Common myeloid progenitor, CD34-positive (primary cell): ENCODE results near the gene RWDD2A.
A peak's percentile ranks its signal among the peaks of the same experiment; 100 is the strongest.

Experiments used
- CTCF ChIA-PET: fragments of 350-600 bp; sonication (Branson Sonifier 250); formaldehyde crosslinking; loops from one replicate; lab custom pipeline; 2021; ENCODE audit warnings: antibody characterized with exemption; lab: Charles Lee
- POLR2A ChIA-PET: fragments of 350-600 bp; sonication (Branson Sonifier 250); formaldehyde crosslinking; loops from one replicate; lab custom pipeline; 2021; ENCODE audit warnings: antibody characterized with exemption; lab: Charles Lee
- DNase-seq, 3 donors: peaks; one replicate each; pipeline versions ENCODE4 v3.0.0 to v3.0.0-alpha.2; 2013
- H3K27ac ChIP-seq, 2 experiments: 1 replicate in 1 of 2; 2 replicates in 1 of 2; pipeline ENCODE4 v1.7.0; 2013; ENCODE audit warnings: inconsistent platforms in 2 of 2, low read length in 2 of 2, mild to moderate bottlenecking in 2 of 2, low read depth in 1 of 2, moderate library complexity in 1 of 2; ENCODE audit not compliant: severe bottlenecking in 2 of 2, insufficient read depth in 1 of 2, poor library complexity in 1 of 2
- H3K27me3 ChIP-seq, 5 experiments: replicated peaks in 2 of 5; 1 replicate in 3 of 5; 2 replicates in 2 of 5; pipeline versions ENCODE4 v1.6.1 to v1.7.0; 2013; ENCODE audit warnings: low read length in 4 of 5, mild to moderate bottlenecking in 2 of 5, moderate library complexity in 2 of 5, inconsistent platforms in 1 of 5; ENCODE audit not compliant: insufficient read depth in 5 of 5, control insufficient read depth in 4 of 5
- H3K36me3 ChIP-seq, 4 experiments: 1 replicate in 2 of 4; 2 replicates in 2 of 4; pipeline versions ENCODE4 v1.6.1 to v1.7.0; 2013; ENCODE audit warnings: low read length in 3 of 4, control low read depth in 1 of 4, mild to moderate bottlenecking in 1 of 4; ENCODE audit not compliant: control insufficient read depth in 4 of 4, insufficient read depth in 4 of 4
- H3K4me1 ChIP-seq, 4 experiments: 1 replicate in 3 of 4; 2 replicates in 1 of 4; pipeline versions ENCODE4 v1.6.1 to v1.7.1; 2013; ENCODE audit warnings: low read length in 3 of 4, mild to moderate bottlenecking in 3 of 4, control low read depth in 1 of 4, inconsistent platforms in 1 of 4, moderate library complexity in 1 of 4; ENCODE audit not compliant: control insufficient read depth in 4 of 4, insufficient read depth in 4 of 4; ENCODE audit errors: control extremely low read depth in 1 of 4
- H3K4me3 ChIP-seq, 7 experiments: 1 replicate in 4 of 7; 2 replicates in 3 of 7; pipeline versions ENCODE4 v1.5.1 to v1.7.0; 2013; ENCODE audit warnings: mild to moderate bottlenecking in 7 of 7, low read length in 6 of 7, moderate library complexity in 6 of 7, inconsistent platforms in 2 of 7, low read depth in 2 of 7, control low read depth in 1 of 7; ENCODE audit not compliant: insufficient read depth in 4 of 7, control insufficient read depth in 1 of 7; ENCODE audit errors: extremely low read depth in 1 of 7
- H3K9me3 ChIP-seq, 5 experiments: 1 replicate in 4 of 5; 2 replicates in 1 of 5; pipeline versions ENCODE4 v1.6.1 to v1.7.1; 2013; ENCODE audit warnings: low read length in 4 of 5, mild to moderate bottlenecking in 2 of 5, inconsistent platforms in 1 of 5, low read depth in 1 of 5, moderate library complexity in 1 of 5; ENCODE audit not compliant: control insufficient read depth in 4 of 5, insufficient read depth in 2 of 5; ENCODE audit errors: control extremely low read depth in 1 of 5
- WGBS: methylation state at CpG from one replicate; pipeline ENCODE4 v1.1.5; 2013; ENCODE audit not compliant: insufficient coverage; 5-methylcytosine and 5-hydroxymethylcytosine counted together

The RWDD2A gene

DNA sequence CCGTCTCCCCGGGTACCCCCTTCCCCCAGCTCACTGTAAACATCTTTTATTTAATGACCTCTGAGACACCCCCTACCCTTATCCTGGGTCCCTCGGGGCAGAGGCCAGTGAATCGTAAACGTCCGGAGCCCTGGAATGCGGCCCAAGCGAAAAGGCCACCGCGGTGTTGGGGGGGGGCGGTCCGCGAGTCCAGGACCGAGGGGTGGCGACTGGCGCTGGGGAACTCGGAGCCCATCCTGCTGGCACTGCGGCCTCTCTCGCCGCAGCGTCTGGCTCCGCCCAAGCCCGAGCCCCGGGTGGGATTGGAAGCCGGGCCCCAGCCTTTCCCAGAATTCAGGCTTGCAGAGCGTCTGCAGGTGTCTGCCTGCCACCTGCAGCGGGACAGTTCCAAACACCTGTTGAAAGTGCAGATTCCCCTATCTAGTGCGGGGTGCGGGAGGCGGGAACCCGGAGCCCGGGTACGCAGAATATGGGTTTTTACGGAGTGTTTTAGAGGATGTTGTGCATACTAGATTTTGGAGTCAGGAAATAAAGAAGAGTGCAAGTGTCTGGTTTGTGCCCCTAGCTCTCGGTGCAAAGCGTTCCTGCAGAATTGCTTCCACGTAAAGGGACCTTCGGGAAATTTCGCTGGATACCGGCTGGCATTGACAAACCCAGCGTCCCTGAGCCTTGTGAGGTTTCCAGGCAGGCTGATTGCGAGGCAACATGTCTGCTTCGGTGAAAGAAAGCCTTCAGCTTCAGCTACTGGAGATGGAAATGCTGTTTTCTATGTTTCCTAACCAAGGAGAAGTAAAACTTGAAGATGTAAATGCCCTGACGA lies 800 bp downstream of the RWDD2A start:
- peaks cover 0 to 3% (median 0%) of the 10 kb centered on the region in 5 experiments for H3K27me3 ChIP-seq
- ChIA-PET POLR2A (interaction anchor here (0.6 kb wide), 1 partner anchor 14 kb away, joined by 3 read pairs; no protein-coding TSS in a partner anchor), CTCF (interaction anchor here (0.7 to 4.5 kb wide), 4 partner anchors 10 to 224 kb away, joined by 3 to 20 read pairs (median 4); partner anchors contain the start of genes DOP1A and UBE3D)
- 6% methylated on average over 43 of the region's 44 CpGs for WGBS
- peaks cover 0 to 6% (median 3%) of the 10 kb centered on the region in 4 experiments for H3K36me3 ChIP-seq
- peak overlapping the region; percentile 86 to 100 (median 92) for H3K4me3 ChIP-seq
- peak; percentile 2 to 15 (median 10) for DNase-seq
- H3K4me1 ChIP-seq = peaks cover 8 to 18% (median 11%) of the 10 kb centered on the region in 4 experiments
- H3K27ac ChIP-seq = no peak overlapping the region
- H3K9me3 ChIP-seq = no peaks in the 10 kb centered on the region

DNA sequence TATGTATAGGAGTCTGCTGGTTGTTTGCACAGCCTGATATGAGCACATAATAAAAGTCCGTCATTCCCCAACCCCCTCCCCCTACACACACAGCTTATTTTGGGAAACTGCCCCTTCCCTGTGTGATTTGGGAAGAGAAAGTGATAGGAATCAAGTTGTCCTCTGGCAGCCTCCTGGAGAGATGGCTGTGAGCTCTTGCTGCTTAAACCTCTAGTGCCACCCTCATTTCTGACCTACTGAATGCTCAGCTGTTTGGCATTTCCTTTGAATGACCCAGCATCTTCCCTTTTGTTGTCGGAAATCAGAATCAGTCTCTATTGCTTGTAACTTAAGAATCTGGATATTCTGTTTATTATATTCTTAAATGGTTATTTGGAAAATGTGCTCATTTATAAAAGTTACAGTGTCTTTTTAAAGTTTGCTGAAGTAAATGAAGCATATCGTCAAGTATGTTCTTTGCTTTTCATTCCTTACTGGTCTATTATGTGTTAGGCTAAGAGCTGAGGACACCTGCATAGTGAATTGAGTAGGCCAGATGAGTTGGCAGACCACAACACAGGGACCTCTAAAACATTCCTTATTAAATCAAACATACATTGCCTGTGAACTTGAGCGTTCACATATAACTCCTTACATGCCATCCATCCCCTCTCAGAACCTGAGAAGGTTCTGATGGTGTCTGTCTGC lies 5.5 kb downstream of the RWDD2A start:
- peaks cover 5 to 8% (median 7%) of the 10 kb centered on the region in 4 experiments for H3K4me1 ChIP-seq
- WGBS = 100% methylated on average over 2 of the region's 4 CpGs
- no peak overlapping the region for H3K27ac ChIP-seq
- ChIA-PET CTCF (interaction anchor here (1.0 to 2.0 kb wide), 4 partner anchors 16 to 131 kb away, joined by 3 to 8 read pairs (median 4); partner anchors contain the start of gene DOP1A), POLR2A (no interaction called here)
- no peak for DNase-seq
- no peak overlapping the region for H3K4me3 ChIP-seq
- H3K9me3 ChIP-seq = no peaks in the 10 kb centered on the region
- no peaks in the 10 kb centered on the region for H3K36me3 ChIP-seq
- H3K27me3 ChIP-seq = peaks cover 0 to 3% (median 0%) of the 10 kb centered on the region in 5 experiments

DNA sequence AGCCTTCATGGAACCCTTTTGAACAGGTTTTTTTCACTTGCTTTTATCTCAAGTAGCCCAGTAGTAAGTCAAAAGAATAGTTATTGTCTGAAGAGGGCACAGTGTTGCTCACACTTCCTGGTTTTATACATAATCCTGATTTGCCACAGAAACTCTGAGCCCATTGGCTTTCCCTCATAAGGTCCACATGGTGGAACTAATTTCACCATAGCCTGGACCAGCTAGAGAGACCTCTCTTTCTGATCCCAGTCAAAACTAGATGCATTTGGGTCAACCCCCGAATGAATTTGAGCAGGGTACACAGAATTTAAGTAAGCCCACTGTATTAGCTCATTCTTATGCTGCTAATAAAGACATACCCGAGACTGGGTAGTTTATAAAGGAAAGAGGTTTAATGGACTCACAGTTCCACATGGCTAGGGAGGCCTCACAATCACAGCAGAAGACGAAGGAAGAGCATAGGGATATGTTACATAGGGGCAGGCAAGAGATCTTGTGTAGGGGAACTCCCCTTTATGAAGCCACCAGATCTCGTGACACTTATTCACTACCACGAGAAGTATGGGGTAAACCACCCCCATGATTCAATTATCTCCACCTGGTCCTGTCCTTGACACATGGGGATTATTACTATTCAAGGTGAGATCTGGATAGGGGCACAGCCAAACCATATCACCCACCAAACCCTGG lies 6.2 kb downstream of the RWDD2A start:
- Histone ChIP-seq H3K9me3 (no peaks in the 10 kb centered on the region), H3K36me3 (no peaks in the 10 kb centered on the region), H3K4me3 (no peak overlapping the region), H3K27ac (no peak overlapping the region), H3K4me1 (peaks cover 0 to 2% (median 1%) of the 10 kb centered on the region in 4 experiments), H3K27me3 (peaks cover 0 to under 1% (median 0%) of the 10 kb centered on the region in 5 experiments)
- DNase-seq = no peak
- ChIA-PET CTCF (interaction anchor here (1.0 to 1.1 kb wide), 2 partner anchors 13 to 16 kb away, joined by 3 read pairs; no protein-coding TSS in a partner anchor), POLR2A (no interaction called here)
- WGBS = 100% methylated on average over 3 of the region's 5 CpGs

DNA sequence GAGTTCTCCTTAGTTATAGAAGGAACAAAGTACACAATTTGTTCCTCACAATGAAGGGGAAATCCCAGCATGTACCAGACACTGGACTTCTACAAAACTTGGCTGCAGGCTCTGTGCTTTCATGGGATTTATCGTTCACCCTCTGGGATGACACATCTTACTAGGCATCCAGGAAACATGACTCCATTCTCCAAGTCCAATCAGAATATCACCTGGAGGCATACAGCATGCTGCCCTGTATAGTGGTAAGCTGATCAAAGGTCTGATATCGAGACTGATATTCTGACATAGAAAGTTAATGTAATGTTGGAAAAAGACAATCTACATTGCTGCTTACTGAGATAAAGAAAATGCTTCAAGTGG lies 6.7 kb downstream of the RWDD2A start:
- Histone ChIP-seq H3K36me3 (no peaks in the 10 kb centered on the region), H3K27ac (no peak overlapping the region), H3K4me1 (no peaks in the 10 kb centered on the region), H3K4me3 (no peak overlapping the region), H3K9me3 (no peaks in the 10 kb centered on the region), H3K27me3 (no peaks in the 10 kb centered on the region)
- ChIA-PET CTCF (interaction anchor here (1.0 to 1.1 kb wide), 2 partner anchors 13 to 15 kb away, joined by 3 to 4 read pairs; no protein-coding TSS in a partner anchor), POLR2A (no interaction called here)
- no peak for DNase-seq
- no CpG with 5 or more reads among the region's 2 CpGs for WGBS

DNA sequence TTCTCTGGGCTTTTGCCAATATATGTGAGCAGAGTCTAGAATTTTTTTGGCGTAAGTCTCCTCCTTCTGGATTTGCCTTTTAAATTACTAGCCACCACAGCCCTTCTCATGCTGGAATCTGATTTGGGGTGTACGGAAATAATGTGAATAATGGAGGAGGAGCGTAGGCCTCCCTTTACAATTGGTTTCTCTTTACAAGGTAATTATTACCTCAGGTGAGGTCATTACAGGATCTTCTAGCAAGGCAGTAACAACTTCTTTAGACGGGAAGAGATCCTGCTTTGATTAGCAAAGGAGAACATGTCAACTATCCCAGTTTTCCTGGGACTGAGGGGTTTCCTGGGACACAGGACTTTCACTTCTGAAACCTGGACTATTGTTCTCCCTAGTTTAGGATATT lies 8.9 kb downstream of the RWDD2A start:
- H3K27ac ChIP-seq = no peak overlapping the region
- no peak for DNase-seq
- ChIA-PET POLR2A (no interaction called here), CTCF (interaction anchor here (1.4 kb wide), 1 partner anchor 9 kb away, joined by 3 read pairs; no protein-coding TSS in a partner anchor)
- H3K4me1 ChIP-seq = no peaks in the 10 kb centered on the region
- H3K9me3 ChIP-seq = no peaks in the 10 kb centered on the region
- WGBS = 90% methylated on average over 1 of the region's 4 CpGs
- no peak overlapping the region for H3K4me3 ChIP-seq
- H3K36me3 ChIP-seq = no peaks in the 10 kb centered on the region
- H3K27me3 ChIP-seq = no peaks in the 10 kb centered on the region

DNA sequence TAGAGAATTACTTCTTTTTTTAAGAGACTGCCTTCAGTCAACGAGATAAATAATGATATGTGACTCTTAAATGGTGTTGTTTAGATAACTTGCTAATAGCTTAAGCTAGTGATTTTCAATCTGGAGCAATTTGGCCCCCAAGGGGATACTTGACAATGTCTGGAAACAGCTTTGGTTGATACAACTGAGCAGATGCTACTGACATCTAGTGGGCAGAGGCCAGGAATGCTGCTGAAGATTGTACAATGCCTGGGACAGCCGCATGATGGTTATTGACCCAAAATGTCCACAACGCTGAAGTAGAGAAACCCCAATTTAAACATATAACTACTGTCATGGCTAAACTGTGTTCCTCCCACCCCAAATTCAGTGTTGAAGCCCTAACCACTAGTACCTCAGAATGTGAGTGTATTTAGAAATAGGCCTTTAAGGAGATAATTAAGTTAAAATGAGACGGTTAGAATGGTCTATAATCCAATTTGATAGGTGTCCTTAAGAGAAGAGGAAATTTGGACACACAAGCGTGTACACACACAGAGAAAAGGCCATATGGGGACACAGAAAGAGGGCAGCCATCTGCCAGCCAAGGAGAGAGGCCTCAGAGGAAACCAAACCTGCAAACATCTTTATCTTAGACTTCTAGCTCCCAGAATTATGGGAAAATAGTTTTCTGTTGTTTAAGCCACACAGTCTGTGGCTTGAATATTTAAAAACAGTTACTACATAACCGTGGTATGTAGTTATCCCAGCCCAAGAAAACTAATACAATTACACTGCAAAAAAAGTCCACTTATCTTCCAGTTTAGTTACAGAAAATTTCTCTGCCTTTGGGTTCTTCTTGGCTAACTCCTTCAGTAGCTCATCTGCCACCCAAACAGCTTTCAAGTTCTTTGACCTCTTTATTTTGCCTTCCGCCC lies 22.2 kb downstream of the RWDD2A start:
- Histone ChIP-seq H3K27ac (no peak overlapping the region), H3K36me3 (peaks cover 0 to 6% (median 0%) of the 10 kb centered on the region in 4 experiments), H3K4me1 (no peaks in the 10 kb centered on the region), H3K27me3 (peaks cover 0 to 2% (median 0%) of the 10 kb centered on the region in 5 experiments), H3K4me3 (no peak overlapping the region), H3K9me3 (no peaks in the 10 kb centered on the region)
- CTCF ChIA-PET = interaction anchor here (0.6 to 12.0 kb wide), 23 partner anchors 8 to 967 kb away, joined by 3 to 162 read pairs (median 3); partner anchors contain the start of genes DOP1A, PRSS35, RWDD2A and UBE3D
- WGBS = 14% methylated on average over 4 of the region's 7 CpGs
- POLR2A ChIA-PET = interaction anchor here (1.0 kb wide), 1 partner anchor 148 kb away, joined by 3 read pairs; the partner anchor contains the start of gene DOP1A
- peak; percentile 71 to 82 (median 80) for DNase-seq
